HUES48 (cell line): ENCODE measurements around the gene ING5.

Experiments
- H3K27ac ChIP-seq: one replicate; pipeline ENCODE4 v1.7.0; 2013; ENCODE audit warnings: low read depth, low read length, inconsistent platforms
- H3K27me3 ChIP-seq: 2 replicates; pipeline ENCODE4 v1.6.1; 2013; ENCODE audit warnings: mild to moderate bottlenecking, low read length; ENCODE audit not compliant: control insufficient read depth, insufficient read depth
- H3K36me3 ChIP-seq: 2 replicates; pipeline ENCODE4 v1.6.1; 2013; ENCODE audit warnings: low read length; ENCODE audit not compliant: control insufficient read depth, insufficient read depth
- H3K4me1 ChIP-seq: 2 replicates; pipeline ENCODE4 v1.6.1; 2013; ENCODE audit warnings: mild to moderate bottlenecking, low read length; ENCODE audit not compliant: control insufficient read depth, insufficient read depth
- H3K4me3 ChIP-seq: 2 replicates; pipeline ENCODE4 v1.5.1; 2013; ENCODE audit warnings: mild to moderate bottlenecking, low read depth, low read length
- H3K9ac ChIP-seq: 2 replicates; pipeline ENCODE4 v1.6.1; 2013; ENCODE audit warnings: mild to moderate bottlenecking, low read depth, low read length, moderate library complexity
- H3K9me3 ChIP-seq: 2 replicates; pipeline ENCODE4 v1.6.1; 2013; ENCODE audit warnings: low read length; ENCODE audit not compliant: control insufficient read depth, insufficient read depth

ING5 gene

GRCh38 chr2:241771286-241772062 is 69.6 kb downstream of the ING5 start:
- peak overlapping the region; percentile 61 for H3K27ac ChIP-seq
- H3K4me3 ChIP-seq, result no peak overlapping the region
- H3K9ac ChIP-seq, result 0 out of 2 replicates have a peak overlapping the region, but pooled peaks have one; percentile 8
- H3K36me3 ChIP-seq, result no peaks in the 10 kb centered on the region
- H3K4me1 ChIP-seq, result peaks cover 11% of the 10 kb centered on the region
- no peaks in the 10 kb centered on the region for H3K9me3 ChIP-seq
- H3K27me3 ChIP-seq, result no peaks in the 10 kb centered on the region

- Histone ChIP-seq H3K4me3 (no peak overlapping the region), H3K9ac (no peak overlapping the region), H3K27me3 (no peaks in the 10 kb centered on the region), H3K9me3 (no peaks in the 10 kb centered on the region), H3K36me3 (no peaks in the 10 kb centered on the region), H3K27ac (no peak overlapping the region), H3K4me1 (peaks cover 12% of the 10 kb centered on the region)
Measured at GRCh38 chr2:241772063-241772499, 70.2 kb downstream of the ING5 start.

- H3K4me1 ChIP-seq, result peaks cover 23% of the 10 kb centered on the region
- no peak overlapping the region for H3K27ac ChIP-seq
- no peak overlapping the region for H3K9ac ChIP-seq
- no peaks in the 10 kb centered on the region for H3K27me3 ChIP-seq
- no peaks in the 10 kb centered on the region for H3K9me3 ChIP-seq
- no peaks in the 10 kb centered on the region for H3K36me3 ChIP-seq
- H3K4me3 ChIP-seq, result no peak overlapping the region
Measured at GRCh38 chr2:241773511-241774418, 71.9 kb downstream of the ING5 start.

GRCh38 chr2:241774419-241775222 is 72.8 kb downstream of the ING5 start:
- no peaks in the 10 kb centered on the region for H3K36me3 ChIP-seq
- H3K27ac ChIP-seq, result no peak overlapping the region
- no peak overlapping the region for H3K4me3 ChIP-seq
- H3K9ac ChIP-seq, result no peak overlapping the region
- no peaks in the 10 kb centered on the region for H3K27me3 ChIP-seq
- no peaks in the 10 kb centered on the region for H3K9me3 ChIP-seq
- peaks cover 23% of the 10 kb centered on the region for H3K4me1 ChIP-seq

GRCh38 chr2:241775223-241776177 is 73.7 kb downstream of the ING5 start:
- Histone ChIP-seq H3K27ac (no peak overlapping the region), H3K4me3 (no peak overlapping the region), H3K27me3 (no peaks in the 10 kb centered on the region), H3K36me3 (no peaks in the 10 kb centered on the region), H3K9me3 (peaks cover under 1% of the 10 kb centered on the region; the same call in 1 of the 2 replicates), H3K4me1 (peaks cover 19% of the 10 kb centered on the region), H3K9ac (no peak overlapping the region)

- Histone ChIP-seq H3K4me3 (no peak within 1 kb of the TSS), H3K27ac (no peak within 1 kb of the TSS), H3K36me3 (no peaks in the 10 kb centered on the region), H3K4me1 (peaks cover 17% of the 10 kb centered on the region; the same call in 1 of the 2 replicates), H3K9me3 (peaks cover 11% of the 10 kb centered on the region), H3K9ac (no peak within 1 kb of the TSS), H3K27me3 (no peaks in the 10 kb centered on the region)
Measured at GRCh38 chr2:241776336-241777169, 74.7 kb downstream of the ING5 start, which contains the start of gene GAL3ST2. GAL3ST2 (plus strand) TSS chr2:241776822; CDS start chr2:241776956, 134 bp downstream.

- Histone ChIP-seq H3K27me3 (no peaks in the 10 kb centered on the region), H3K36me3 (no peaks in the 10 kb centered on the region), H3K9ac (no peak overlapping the region), H3K4me1 (peaks cover 12% of the 10 kb centered on the region; the same call in 1 of the 2 replicates), H3K9me3 (peaks cover 16% of the 10 kb centered on the region), H3K4me3 (no peak overlapping the region), H3K27ac (no peak overlapping the region)
Measured at GRCh38 chr2:241777170-241777685, 75.4 kb downstream of the ING5 start.

GRCh38 chr2:241777686-241778627 is 76.1 kb downstream of the ING5 start:
- H3K4me3 ChIP-seq, result no peak overlapping the region
- peaks cover 12% of the 10 kb centered on the region; the same call in 1 of the 2 replicates for H3K4me1 ChIP-seq
- no peak overlapping the region for H3K9ac ChIP-seq
- H3K27ac ChIP-seq, result peak overlapping the region; percentile 14
- H3K27me3 ChIP-seq, result no peaks in the 10 kb centered on the region
- H3K9me3 ChIP-seq, result peaks cover 24% of the 10 kb centered on the region
- no peaks in the 10 kb centered on the region for H3K36me3 ChIP-seq
